Hepatocyte (in vitro differentiated cells): Measurements from ENCODE around the gene MARCHF3.
"Not testable (repeated sequence)": the region's sequence is repeated elsewhere in the genome, so short reads cannot be mapped to it uniquely, and the experiment has no call there.

Source experiments
- EZH2 ChIP-seq: fragments of 200-600 bp; sonication (generic); IDR thresholded peaks from 2 replicates; pipeline ENCODE4 v1.6.1; 2016; ENCODE audit warnings: antibody characterized with exemption, mild to moderate bottlenecking, borderline replicate concordance
- EZH2phosphoT487 ChIP-seq: fragments of 200-600 bp; sonication (generic); IDR thresholded peaks from one replicate; pipeline ENCODE4 v1.6.1; 2018; ENCODE audit warnings: antibody characterized with exemption, mild to moderate bottlenecking, low read depth, moderate library complexity; ENCODE audit not compliant: unreplicated experiment, severe bottlenecking
- TF ChIP-seq, protein P1 (sequence below): fragments of 200-600 bp; sonication (generic); IDR thresholded peaks from 2 replicates; pipeline ENCODE4 v1.5.1; 2016; ENCODE audit warnings: antibody characterized with exemption, mild to moderate bottlenecking; ENCODE audit not compliant: poor library complexity

DNA sequence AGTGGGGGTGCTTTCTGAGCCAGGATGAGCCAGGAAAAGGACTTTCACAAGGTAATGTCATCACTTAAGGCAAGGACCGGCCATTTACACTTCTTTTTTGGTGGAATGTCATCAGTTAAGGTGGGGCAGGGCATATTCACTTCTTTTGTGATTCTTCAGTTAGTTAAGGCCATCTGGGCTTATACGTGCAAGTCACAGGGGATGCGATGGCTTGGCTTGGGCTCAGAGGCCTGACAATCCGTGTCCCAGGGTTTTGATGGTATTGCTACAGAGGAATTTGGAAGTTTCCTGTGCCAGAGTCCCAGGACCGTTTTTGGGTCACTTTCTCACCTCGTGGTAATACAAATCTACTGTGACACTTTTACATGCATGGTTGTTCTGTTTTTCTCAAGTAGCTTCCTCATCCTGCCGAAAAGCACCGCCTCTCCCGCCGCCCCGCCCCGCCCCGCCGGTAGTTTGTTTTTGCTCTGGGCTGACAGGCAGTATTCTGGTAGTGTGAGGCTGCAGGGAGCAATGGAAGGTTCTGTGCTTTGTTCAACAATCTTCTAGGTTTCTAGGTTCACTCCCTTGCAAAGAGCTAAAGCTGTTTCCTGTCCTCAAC is 184.8 kb downstream of the MARCHF3 start:
- TF ChIP-seq, protein P1, sequence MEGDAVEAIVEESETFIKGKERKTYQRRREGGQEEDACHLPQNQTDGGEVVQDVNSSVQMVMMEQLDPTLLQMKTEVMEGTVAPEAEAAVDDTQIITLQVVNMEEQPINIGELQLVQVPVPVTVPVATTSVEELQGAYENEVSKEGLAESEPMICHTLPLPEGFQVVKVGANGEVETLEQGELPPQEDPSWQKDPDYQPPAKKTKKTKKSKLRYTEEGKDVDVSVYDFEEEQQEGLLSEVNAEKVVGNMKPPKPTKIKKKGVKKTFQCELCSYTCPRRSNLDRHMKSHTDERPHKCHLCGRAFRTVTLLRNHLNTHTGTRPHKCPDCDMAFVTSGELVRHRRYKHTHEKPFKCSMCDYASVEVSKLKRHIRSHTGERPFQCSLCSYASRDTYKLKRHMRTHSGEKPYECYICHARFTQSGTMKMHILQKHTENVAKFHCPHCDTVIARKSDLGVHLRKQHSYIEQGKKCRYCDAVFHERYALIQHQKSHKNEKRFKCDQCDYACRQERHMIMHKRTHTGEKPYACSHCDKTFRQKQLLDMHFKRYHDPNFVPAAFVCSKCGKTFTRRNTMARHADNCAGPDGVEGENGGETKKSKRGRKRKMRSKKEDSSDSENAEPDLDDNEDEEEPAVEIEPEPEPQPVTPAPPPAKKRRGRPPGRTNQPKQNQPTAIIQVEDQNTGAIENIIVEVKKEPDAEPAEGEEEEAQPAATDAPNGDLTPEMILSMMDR, result not testable (repeated sequence)
- not testable (repeated sequence) for TF ChIP-seq EZH2, EZH2phosphoT487
